ENCODE results near the gene HESX1.

- TF ChIP-seq CTCF (conservative IDR thresholded peaks at IDR 0.05; ENCODE audit: low read depth, low read length) = no peak
- TF ChIP-seq EZH2 (IDR thresholded peaks at IDR 0.05; ENCODE audit: low read length, unreplicated experiment) = no peak
- no peak for TF ChIP-seq EZH2phosphoT487 (IDR thresholded peaks at IDR 0.05; ENCODE audit: borderline replicate concordance, low read length)
Observed at GRCh38 chr3:57164217-57164656, 35.5 kb downstream of the HESX1 start.
